ENCODE results near the gene APPL2.
A peak's percentile ranks its signal among the peaks of the same experiment; 100 is the strongest.
"Not testable (repeated sequence)": the region's sequence is repeated elsewhere in the genome, so short reads cannot be mapped to it uniquely, and the experiment has no call there.

APPL2 gene

GRCh38 chr12:105256431-105256830 lies 20.5 kb upstream of the APPL2 start:
- not testable (repeated sequence) for DNase-seq (ENCODE audit: low spot score)

GRCh38 chr12:105256011-105256410 lies 20.0 kb upstream of the APPL2 start:
- DNase-seq (ENCODE audit: low spot score), result no peak

- DNase-seq (ENCODE audit: low spot score), result peak; percentile 72
Observed at GRCh38 chr12:105253866-105254513, 18.0 kb upstream of the APPL2 start.

- DNase-seq (ENCODE audit: low spot score), result no peak
Observed at GRCh38 chr12:105252901-105253300, 16.9 kb upstream of the APPL2 start.

- DNase-seq (ENCODE audit: low spot score), result not testable (repeated sequence)
Observed at GRCh38 chr12:105245776-105246427, 9.9 kb upstream of the APPL2 start.

- no peak for DNase-seq (ENCODE audit: low spot score)
Observed at GRCh38 chr12:105245291-105245690, 9.3 kb upstream of the APPL2 start.

- DNase-seq (ENCODE audit: low spot score), result no peak
Observed at GRCh38 chr12:105240228-105240627, 4.3 kb upstream of the APPL2 start.

- DNase-seq (ENCODE audit: low spot score), result no peak
Observed at GRCh38 chr12:105239304-105239703, 3.3 kb upstream of the APPL2 start.

- no peak for DNase-seq (ENCODE audit: low spot score)
Observed at GRCh38 chr12:105237666-105238065, 1.7 kb upstream of the APPL2 start.

- DNase-seq (ENCODE audit: low spot score), result no peak
Observed at GRCh38 chr12:105235281-105235731, 668 bp downstream of the APPL2 start.

- DNase-seq (ENCODE audit: low spot score), result no peak
Observed at GRCh38 chr12:105234197-105234596, 1.8 kb downstream of the APPL2 start.

GRCh38 chr12:105233041-105233905 lies 2.7 kb downstream of the APPL2 start:
- DNase-seq (ENCODE audit: low spot score), result no peak

- no peak for DNase-seq (ENCODE audit: low spot score)
Observed at GRCh38 chr12:105231396-105231795, 4.6 kb downstream of the APPL2 start.

GRCh38 chr12:105229371-105229770 lies 6.6 kb downstream of the APPL2 start:
- no peak for DNase-seq (ENCODE audit: low spot score)

- no peak for DNase-seq (ENCODE audit: low spot score)
Observed at GRCh38 chr12:105228966-105229365, 7.0 kb downstream of the APPL2 start.

- DNase-seq (ENCODE audit: low spot score), result peak; percentile 60
Observed at GRCh38 chr12:105228494-105228893, 7.5 kb downstream of the APPL2 start.

- DNase-seq (ENCODE audit: low spot score), result no peak
Observed at GRCh38 chr12:105227879-105228278, 8.1 kb downstream of the APPL2 start.

GRCh38 chr12:105226219-105226618 lies 9.8 kb downstream of the APPL2 start:
- DNase-seq (ENCODE audit: low spot score), result peak; percentile 84

GRCh38 chr12:105225505-105226015 lies 10.4 kb downstream of the APPL2 start:
- DNase-seq (ENCODE audit: low spot score), result no peak

- no peak for DNase-seq (ENCODE audit: low spot score)
Observed at GRCh38 chr12:105224399-105224798, 11.6 kb downstream of the APPL2 start.

- no peak for DNase-seq (ENCODE audit: low spot score)
Observed at GRCh38 chr12:105223884-105224283, 12.1 kb downstream of the APPL2 start.

GRCh38 chr12:105223352-105223845 lies 12.6 kb downstream of the APPL2 start:
- DNase-seq (ENCODE audit: low spot score), result no peak
